GM21717 (cell line): Measurements from ENCODE around the gene ZNF197.
"Not testable (repeated sequence)": the region's sequence is repeated elsewhere in the genome, so short reads cannot be mapped to it uniquely, and the experiment has no call there.

Source experiments
- ATAC-seq: cut with Tn5 transposase; IDR thresholded peaks from one replicate; pipeline ENCODE4 v1.9.1; 2021; ENCODE audit warnings: mild to moderate bottlenecking, moderate library complexity; ENCODE audit not compliant: unreplicated experiment

ZNF197 gene

GRCh38 chr3:44624749-44625480, at the start of gene ZNF197:
ZNF197 (plus strand) TSS chr3:44625036; CDS start chr3:44629155, 4,119 bp downstream.
- ATAC-seq, result peak; percentile 96

GRCh38 chr3:44576613-44577012, 48.2 kb upstream of the ZNF197 start:
- ATAC-seq, result no peak

GRCh38 chr3:44577354-44577952, 47.4 kb upstream of the ZNF197 start:
- not testable (repeated sequence) for ATAC-seq

GRCh38 chr3:44578316-44578715, 46.5 kb upstream of the ZNF197 start:
- ATAC-seq, result not testable (repeated sequence)

GRCh38 chr3:44578924-44579515, 45.8 kb upstream of the ZNF197 start:
- not testable (repeated sequence) for ATAC-seq

GRCh38 chr3:44579749-44580148, 45.1 kb upstream of the ZNF197 start:
- not testable (repeated sequence) for ATAC-seq

GRCh38 chr3:44580971-44581370, 43.9 kb upstream of the ZNF197 start:
- ATAC-seq, result not testable (repeated sequence)

GRCh38 chr3:44584646-44585501, 40.0 kb upstream of the ZNF197 start, which contains the start of gene ZNF660:
ZNF660 (plus strand) TSS chr3:44584964; CDS start chr3:44594194, 9,230 bp downstream.
- no peak for ATAC-seq

GRCh38 chr3:44596621-44597020, 28.2 kb upstream of the ZNF197 start:
- ATAC-seq, result no peak

- no peak for ATAC-seq
These were observed 23.1 kb upstream of the ZNF197 start for GRCh38 chr3:44601749-44602148.

GRCh38 chr3:44612678-44613077, 12.2 kb upstream of the ZNF197 start:
- no peak for ATAC-seq

GRCh38 chr3:44628716-44629115, 3.9 kb downstream of the ZNF197 start:
- no peak for ATAC-seq

- no peak for ATAC-seq
These were observed 7.4 kb downstream of the ZNF197 start for GRCh38 chr3:44632193-44632592.

- no peak for ATAC-seq
These were observed 17.5 kb downstream of the ZNF197 start for GRCh38 chr3:44642337-44642736.

- no peak for ATAC-seq
These were observed 18.2 kb downstream of the ZNF197 start for GRCh38 chr3:44643024-44643423.

- no peak for ATAC-seq
These were observed 22.9 kb downstream of the ZNF197 start for GRCh38 chr3:44647771-44648170.

- peak; percentile 95 for ATAC-seq
These were observed 23.9 kb downstream of the ZNF197 start, which contains the start of gene ZNF35 for GRCh38 chr3:44648564-44649229. ZNF35 (plus strand) TSS chr3:44648732; CDS start chr3:44651068, 2,336 bp downstream.

- no peak for ATAC-seq
These were observed 24.9 kb downstream of the ZNF197 start for GRCh38 chr3:44649709-44650108.

- no peak for ATAC-seq
These were observed 29.2 kb downstream of the ZNF197 start for GRCh38 chr3:44654039-44654438.

- ATAC-seq, result no peak
These were observed 34.2 kb downstream of the ZNF197 start for GRCh38 chr3:44659015-44659414.
